ENCODE data around the gene ELAVL2.

The ELAVL2 gene

DNA sequence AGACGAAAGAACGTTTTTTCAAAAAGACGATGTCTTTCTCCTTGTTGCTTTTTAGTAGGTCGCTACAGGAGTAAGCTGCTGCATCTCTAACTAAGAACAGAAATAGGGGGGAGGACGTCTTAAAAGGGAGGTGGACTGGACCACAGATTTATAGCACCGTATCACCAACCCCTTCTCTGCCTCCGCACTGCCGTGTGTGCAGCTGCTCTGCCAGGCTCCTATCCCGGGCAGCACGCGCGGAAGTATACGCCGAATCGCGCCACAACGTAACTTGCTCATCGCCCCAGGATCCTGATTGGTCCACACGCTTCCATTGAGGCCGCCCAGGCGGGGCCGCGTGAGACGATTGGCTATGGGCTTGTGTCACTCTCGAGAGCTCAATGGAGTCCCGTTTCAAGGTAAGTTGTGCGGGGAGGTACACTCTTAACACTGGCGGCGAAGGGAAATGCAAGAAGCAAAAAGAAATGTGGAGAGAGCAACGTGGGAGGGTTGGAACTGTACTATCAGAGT lies at the start of gene ELAVL2:
ELAVL2 (minus strand) TSS at position 121 of the 510 bp plus-strand sequence. CDS start 64,006 bp downstream, outside the sequence.
- no peak for FAIRE-seq

GRCh38 chr9:23858234-23858633 lies 32.2 kb upstream of the ELAVL2 start:
- no peak for FAIRE-seq

DNA sequence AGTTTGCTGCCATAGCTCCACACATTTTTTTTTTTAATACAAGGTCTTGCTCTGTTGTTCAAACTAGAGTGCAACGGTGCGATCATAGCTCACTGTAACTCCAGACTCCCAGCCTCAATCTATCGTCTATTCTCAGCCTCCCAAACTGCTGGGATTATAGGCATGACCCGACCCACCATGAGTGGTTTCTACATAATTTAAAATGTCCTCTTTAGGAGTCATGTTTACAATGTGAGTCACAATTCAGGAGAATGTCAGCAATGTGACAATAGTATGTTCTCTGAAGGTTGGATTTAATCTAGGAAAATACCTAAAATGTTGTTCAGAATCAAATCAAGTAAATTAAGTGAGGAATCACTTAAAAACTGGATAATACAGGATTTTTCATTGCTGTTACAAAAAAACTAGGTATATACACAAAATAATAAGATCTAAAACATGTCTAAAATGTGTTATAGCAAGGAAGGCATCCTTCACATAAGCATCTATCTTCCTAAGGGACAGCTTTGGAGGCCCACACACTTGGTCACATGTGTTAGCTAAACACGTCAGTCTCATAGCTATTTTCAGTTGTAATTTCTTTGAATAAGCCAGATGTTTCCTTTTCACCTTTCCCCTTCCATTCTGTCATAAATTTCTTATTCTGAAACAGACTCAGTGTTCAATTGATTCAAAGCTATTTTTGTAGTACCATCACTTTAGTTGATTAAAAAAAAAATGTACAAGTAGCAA lies 30.0 kb upstream of the ELAVL2 start:
- no peak for FAIRE-seq

GRCh38 chr9:23850690-23851629 lies 24.9 kb upstream of the ELAVL2 start:
- no peak for FAIRE-seq

GRCh38 chr9:23850242-23850689 lies 24.2 kb upstream of the ELAVL2 start:
- no peak for FAIRE-seq

- no peak for FAIRE-seq
These were observed 23.5 kb upstream of the ELAVL2 start for GRCh38 chr9:23849379-23850035.

DNA sequence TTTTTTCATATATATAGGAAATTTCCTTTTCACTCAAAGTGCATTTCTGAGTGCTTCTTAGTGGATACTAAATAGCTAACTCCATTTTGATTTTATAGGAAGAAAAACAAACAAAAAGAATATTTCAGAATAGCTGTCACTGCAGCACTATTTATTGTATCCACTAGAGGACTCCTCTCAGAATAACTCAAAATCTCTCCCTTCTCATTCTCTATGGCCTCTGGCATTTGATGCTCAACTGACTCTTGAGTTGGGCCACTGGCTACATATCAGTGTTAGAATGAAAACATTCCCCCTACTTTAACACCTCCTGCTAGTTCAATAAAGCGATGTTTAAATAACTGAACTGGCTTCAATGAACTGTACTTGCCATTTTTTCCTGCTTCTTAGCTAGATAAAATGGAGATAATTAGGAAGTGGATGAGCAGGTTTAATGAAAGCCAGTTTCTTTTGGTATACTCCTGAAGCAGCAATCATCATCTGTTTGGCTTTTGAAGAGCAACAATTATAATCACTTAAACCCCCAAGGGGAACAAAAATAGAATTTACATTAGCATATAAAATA lies 16.6 kb upstream of the ELAVL2 start:
- FAIRE-seq = no peak

DNA sequence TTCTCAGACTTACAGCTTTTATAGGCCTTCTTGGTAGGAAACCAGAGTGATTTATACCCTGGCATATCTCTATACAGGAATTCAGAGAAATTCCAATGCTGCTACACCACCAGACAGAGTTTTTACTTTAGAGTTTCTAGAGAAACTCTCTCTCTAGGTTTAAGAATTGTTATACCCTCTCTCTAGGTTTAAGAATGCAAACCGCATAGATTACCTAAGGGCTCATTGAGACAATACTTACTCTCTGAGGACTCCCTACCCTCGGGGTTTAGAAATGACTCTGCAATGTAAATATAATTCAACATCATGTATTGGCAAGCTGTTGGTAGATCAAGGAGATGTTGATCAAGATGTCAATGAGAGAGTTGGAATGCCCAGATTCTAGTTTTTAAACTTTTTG lies 15.3 kb upstream of the ELAVL2 start:
- no peak for FAIRE-seq

- no peak for FAIRE-seq
These were observed 11.0 kb upstream of the ELAVL2 start for GRCh38 chr9:23837038-23837437.

- no peak for FAIRE-seq
These were observed 5.1 kb upstream of the ELAVL2 start for GRCh38 chr9:23830929-23831730.

DNA sequence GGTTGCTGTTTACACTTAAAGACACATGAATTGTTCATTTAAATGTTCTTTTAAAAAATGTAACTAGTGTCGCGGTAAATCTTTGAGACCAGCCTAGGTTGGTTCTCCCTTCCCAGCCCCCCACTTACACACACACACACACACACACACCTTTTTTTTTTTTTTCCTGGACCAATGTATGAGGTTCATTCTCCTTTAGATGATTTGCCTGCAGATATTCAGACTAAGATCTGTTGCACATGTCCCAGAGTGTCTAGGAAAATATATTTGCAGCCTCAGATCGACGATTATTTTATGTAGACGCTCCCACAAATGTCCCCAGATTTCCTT lies 4.4 kb upstream of the ELAVL2 start:
- no peak for FAIRE-seq

DNA sequence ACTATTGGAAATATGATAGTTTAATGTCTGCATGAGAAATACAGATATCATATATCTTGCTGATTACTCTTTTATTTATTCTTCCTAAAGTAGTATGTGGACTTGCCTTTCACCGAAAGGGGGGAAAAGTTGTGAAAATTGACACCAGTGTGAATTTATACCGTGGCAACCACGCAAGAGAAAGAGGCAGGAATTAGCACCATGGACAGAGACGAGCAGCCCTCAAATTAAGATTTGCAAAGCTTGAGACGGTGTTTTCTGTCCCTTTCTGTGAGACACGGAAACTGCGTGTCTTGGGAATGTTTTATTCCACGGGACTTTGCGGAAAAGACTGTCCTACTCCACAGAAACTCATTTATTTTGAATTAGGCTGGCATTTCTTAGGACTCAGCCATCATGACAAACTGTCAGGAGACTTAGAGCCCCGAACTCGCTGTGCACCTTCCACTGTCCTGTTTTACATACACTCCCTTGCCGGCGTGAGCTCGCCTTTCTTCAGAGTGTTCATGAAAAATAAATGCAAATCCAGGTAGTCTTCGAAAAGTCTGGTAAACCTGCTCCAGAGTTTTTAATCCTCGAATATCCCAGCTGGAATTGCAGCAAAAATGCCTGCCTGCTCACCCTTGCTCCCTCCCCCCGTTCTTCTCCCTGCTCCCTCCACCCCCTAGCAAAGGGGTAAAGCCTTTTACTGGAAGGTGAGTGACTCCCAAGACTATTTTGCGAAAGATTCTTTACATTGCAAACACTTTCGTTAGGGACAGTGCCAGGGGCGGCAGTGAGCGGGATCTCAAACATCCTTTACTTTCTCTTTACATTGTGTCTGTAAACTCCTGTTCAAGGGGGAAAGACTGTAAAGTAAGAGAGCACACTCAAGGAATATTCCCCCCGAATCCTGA lies 3.8 kb upstream of the ELAVL2 start:
- FAIRE-seq = no peak

- FAIRE-seq = no peak
These were observed 340 bp downstream of the ELAVL2 start for GRCh38 chr9:23825700-23826099.

DNA sequence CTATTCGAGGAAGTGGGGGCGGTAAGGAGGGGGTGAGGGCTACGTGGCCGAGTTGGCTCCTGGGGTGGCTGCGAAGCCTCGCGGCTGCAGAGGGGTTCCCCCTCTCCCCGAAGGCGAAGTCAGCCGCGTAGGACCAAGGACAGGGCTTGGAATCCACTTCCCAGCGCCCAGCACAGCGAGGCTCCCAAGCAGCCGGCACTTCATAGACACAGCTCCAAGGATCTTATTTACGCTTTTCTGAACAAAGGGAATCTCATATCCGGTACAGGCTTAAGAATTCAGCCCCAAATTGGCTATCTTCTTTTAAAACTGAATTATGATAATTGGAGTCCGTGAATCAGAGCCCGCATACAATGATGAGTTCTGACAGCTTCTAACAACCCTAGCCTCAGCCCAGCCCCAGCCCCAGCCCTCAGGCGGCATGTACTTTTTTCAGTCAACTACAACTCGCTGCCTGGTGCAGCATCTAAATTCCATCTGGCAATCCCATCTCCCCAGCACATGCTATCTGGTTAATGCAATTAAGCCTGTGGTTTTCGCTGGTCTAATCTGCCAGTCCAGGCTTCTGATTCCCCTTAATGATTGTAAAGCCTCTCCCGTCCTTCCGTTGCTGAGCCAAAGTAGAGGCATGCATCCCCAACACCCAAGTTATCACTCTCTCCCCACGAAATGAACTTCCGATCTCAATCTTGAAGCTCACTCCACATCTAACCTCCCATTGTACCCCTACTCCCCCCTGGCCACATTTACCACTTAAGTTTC lies 1.0 kb downstream of the ELAVL2 start:
- no peak for FAIRE-seq

- no peak for FAIRE-seq
These were observed 1.8 kb downstream of the ELAVL2 start for GRCh38 chr9:23823986-23824829.

DNA sequence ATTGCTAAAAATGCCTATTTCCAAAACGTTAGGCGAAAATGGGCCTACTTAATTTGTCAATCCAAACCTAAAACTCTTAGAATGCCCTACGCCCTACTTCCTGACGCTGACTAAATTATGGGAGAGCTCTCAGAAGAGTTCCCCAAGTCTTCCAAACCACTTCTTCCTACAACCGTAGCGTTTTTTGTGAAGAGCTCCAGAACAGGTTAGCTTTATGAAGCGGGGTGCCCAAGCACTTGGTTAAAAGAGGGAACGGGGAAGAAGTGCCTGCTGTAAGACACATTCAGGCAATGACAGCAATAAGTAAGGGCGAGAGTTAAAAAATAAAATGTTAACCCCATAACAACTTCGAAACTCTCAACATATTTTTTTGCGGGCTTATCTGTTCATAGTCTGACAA lies 2.8 kb downstream of the ELAVL2 start:
- no peak for FAIRE-seq

- FAIRE-seq = no peak
These were observed 3.5 kb downstream of the ELAVL2 start for GRCh38 chr9:23822261-23823169.
